WTC11 (cell line): ENCODE measurements around the gene MRPL20.
"Not testable (repeated sequence)": the region's sequence is repeated elsewhere in the genome, so short reads cannot be mapped to it uniquely, and the experiment has no call there.

ENCODE experiments used
- CREB1 ChIP-seq: sonication (generic); formaldehyde crosslinking; IDR thresholded peaks from 2 replicates; pipeline ENCODE4 v1.8.0; 2023; ENCODE audit warnings: mild to moderate bottlenecking, missing genetic modification reagents
- ESRRA ChIP-seq: sonication (generic); formaldehyde crosslinking; IDR thresholded peaks from 2 replicates; pipeline ENCODE4 v1.8.1; 2022; ENCODE audit warnings: mild to moderate bottlenecking, missing genetic modification reagents, borderline replicate concordance
- FOXJ3 ChIP-seq: sonication (generic); formaldehyde crosslinking; IDR thresholded peaks from 2 replicates; pipeline ENCODE4 v1.9.0; 2021; ENCODE audit warnings: missing genetic modification reagents, mild to moderate bottlenecking, borderline replicate concordance
- IRF1 ChIP-seq: sonication (generic); formaldehyde crosslinking; IDR thresholded peaks from 2 replicates; pipeline ENCODE4 v1.8.0; 2023; ENCODE audit warnings: missing genetic modification reagents
- JAZF1 ChIP-seq: fragments of 250-450 bp; sonication (Bioruptor Pico); IDR thresholded peaks from 2 replicates; pipeline ENCODE4 v1.9.0; 2021; ENCODE audit warnings: moderate library complexity, mild to moderate bottlenecking, inconsistent platforms
- JUN ChIP-seq: sonication (generic); formaldehyde crosslinking; IDR thresholded peaks from 2 replicates; pipeline ENCODE4 v1.8.0; 2023; ENCODE audit warnings: mild to moderate bottlenecking, missing genetic modification reagents
- SP1 ChIP-seq: sonication (generic); formaldehyde crosslinking; conservative IDR thresholded peaks from 2 replicates; pipeline ENCODE4 v1.8.1; 2022; ENCODE audit warnings: missing genetic modification reagents
- USF1 ChIP-seq: sonication (generic); formaldehyde crosslinking; IDR thresholded peaks from 2 replicates; pipeline ENCODE4 v1.8.0; 2022; ENCODE audit warnings: mild to moderate bottlenecking, missing genetic modification reagents
- TF ChIP-seq, protein P1 (sequence below): fragments of 200-600 bp; IDR thresholded peaks from 2 replicates; pipeline ENCODE4 v1.8.0; 2022; ENCODE audit warnings: antibody characterized with exemption

GRCh38 chr1:1428967-1429366, 21.9 kb upstream of the MRPL20 start:
- not testable (repeated sequence) for TF ChIP-seq IRF1 (CRISPR knock-in tag); USF1 (CRISPR knock-in tag); ESRRA (CRISPR knock-in tag); FOXJ3 (CRISPR knock-in tag); CREB1; JUN (CRISPR knock-in tag); SP1 (CRISPR knock-in tag); JAZF1 (CRISPR knock-in tag)
- TF ChIP-seq, protein P1, sequence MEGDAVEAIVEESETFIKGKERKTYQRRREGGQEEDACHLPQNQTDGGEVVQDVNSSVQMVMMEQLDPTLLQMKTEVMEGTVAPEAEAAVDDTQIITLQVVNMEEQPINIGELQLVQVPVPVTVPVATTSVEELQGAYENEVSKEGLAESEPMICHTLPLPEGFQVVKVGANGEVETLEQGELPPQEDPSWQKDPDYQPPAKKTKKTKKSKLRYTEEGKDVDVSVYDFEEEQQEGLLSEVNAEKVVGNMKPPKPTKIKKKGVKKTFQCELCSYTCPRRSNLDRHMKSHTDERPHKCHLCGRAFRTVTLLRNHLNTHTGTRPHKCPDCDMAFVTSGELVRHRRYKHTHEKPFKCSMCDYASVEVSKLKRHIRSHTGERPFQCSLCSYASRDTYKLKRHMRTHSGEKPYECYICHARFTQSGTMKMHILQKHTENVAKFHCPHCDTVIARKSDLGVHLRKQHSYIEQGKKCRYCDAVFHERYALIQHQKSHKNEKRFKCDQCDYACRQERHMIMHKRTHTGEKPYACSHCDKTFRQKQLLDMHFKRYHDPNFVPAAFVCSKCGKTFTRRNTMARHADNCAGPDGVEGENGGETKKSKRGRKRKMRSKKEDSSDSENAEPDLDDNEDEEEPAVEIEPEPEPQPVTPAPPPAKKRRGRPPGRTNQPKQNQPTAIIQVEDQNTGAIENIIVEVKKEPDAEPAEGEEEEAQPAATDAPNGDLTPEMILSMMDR = not testable (repeated sequence)
